ENCODE data around the gene CFL1.
"Not testable (repeated sequence)": the region's sequence is repeated elsewhere in the genome, so short reads cannot be mapped to it uniquely, and the experiment has no call there.

GRCh38 chr11:65848693-65849092, 9.3 kb downstream of the CFL1 start:
- TF ChIP-seq CTCF (IDR thresholded peaks at IDR 0.05); POLR2A (IDR thresholded peaks at IDR 0.05); POLR2AphosphoS5 (IDR thresholded peaks at IDR 0.05); EP300 (IDR thresholded peaks at IDR 0.05; ENCODE audit: low read depth): not testable (repeated sequence)
